ENCODE measurements around the gene KIF1B. TPM values are rescaled to one million over a fixed set of nuclear protein-coding genes. Genes with fewer than 3 reads are reported as not detected.

KIF1B gene
- total RNA-seq, 1 donor from 2014 or later, result 67.7 TPM

DNA sequence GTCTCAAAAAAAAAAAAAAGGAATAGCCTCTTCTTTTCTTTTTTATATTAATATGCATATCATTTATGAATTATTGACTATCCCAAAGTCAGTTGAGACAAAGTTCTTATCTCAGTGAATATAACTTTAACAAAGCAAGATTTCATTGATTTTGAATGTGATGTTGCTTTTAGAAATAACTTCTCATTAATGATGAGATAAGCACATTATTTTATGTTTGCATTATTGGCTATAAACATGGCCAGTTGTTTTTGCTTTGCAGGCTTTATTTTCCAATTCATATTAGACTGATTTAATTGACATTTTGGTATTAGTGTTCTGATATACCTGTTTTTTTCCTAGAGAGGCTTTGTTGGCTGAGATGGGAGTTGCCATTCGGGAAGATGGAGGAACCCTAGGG lies 81.3 kb downstream of the KIF1B start:
- H3K27ac Mint-ChIP-seq, result no peak overlapping the region
- H3K36me3 Mint-ChIP-seq, result peaks cover 42% of the 10 kb centered on the region

DNA sequence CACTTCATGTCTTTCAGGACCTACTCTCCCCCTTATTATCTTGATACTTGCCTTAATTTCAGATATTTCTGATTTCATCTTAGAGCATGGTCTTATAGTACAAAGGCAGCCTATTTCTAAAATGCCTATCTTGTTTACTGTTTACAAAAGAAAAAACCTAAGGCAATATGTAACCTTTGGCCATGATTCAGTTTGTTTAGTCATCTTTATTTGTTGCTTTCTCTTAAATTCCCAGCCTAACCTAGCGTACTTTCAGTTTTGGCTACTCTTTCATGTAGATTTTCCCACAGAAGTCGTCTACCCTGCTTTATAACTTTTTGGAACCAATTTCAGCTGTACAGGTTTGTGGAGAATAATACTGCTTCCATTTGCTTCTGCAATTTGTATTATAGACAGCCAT lies 81.8 kb downstream of the KIF1B start:
- Mint-ChIP-seq H3K4me1 (no peaks in the 10 kb centered on the region), H3K36me3 (peaks cover 46% of the 10 kb centered on the region)

More for the DNA sequence above, 81.3 kb downstream of the KIF1B start:
- Mint-ChIP-seq H3K4me1 (no peaks in the 10 kb centered on the region), H3K9me3 (no peaks in the 10 kb centered on the region), H3K27me3 (ENCODE audit: low read depth) (no peaks in the 10 kb centered on the region), H3K4me3 (no peak overlapping the region)
- no peak for DNase-seq (ENCODE audit: low spot score in 2 of 2, unreplicated experiment in 2 of 2)
- TF ChIP-seq, protein P1, sequence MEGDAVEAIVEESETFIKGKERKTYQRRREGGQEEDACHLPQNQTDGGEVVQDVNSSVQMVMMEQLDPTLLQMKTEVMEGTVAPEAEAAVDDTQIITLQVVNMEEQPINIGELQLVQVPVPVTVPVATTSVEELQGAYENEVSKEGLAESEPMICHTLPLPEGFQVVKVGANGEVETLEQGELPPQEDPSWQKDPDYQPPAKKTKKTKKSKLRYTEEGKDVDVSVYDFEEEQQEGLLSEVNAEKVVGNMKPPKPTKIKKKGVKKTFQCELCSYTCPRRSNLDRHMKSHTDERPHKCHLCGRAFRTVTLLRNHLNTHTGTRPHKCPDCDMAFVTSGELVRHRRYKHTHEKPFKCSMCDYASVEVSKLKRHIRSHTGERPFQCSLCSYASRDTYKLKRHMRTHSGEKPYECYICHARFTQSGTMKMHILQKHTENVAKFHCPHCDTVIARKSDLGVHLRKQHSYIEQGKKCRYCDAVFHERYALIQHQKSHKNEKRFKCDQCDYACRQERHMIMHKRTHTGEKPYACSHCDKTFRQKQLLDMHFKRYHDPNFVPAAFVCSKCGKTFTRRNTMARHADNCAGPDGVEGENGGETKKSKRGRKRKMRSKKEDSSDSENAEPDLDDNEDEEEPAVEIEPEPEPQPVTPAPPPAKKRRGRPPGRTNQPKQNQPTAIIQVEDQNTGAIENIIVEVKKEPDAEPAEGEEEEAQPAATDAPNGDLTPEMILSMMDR (IDR thresholded peaks at IDR 0.05; ENCODE audit: unreplicated experiment), result no peak

DNA sequence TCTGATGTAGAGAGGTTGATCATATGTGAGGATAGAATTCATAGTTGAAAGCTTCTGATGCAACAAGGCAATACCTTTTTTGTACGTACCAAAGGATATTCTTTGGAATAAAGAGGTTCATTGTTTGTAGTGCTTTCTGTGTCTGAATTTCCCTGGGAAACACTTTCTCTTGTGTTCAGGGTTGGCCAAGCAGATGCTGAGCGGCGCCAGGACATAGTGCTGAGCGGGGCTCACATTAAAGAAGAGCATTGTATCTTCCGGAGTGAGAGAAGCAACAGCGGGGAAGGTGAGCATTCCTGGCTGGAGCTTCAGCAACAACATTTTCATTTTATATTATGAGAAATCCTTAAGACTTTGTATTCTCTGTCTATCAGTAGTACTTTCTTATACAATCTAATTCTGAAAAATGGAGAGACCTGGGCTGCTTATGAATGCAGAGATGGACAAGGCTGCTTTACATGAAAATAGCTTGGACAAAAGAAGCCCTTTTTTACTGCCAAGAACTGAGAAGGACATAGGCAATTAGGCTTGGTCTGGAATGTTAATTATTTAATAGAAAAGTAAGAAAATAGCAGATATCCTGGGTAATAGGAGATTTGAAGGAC lies 85.2 kb downstream of the KIF1B start:
- H3K4me1 Mint-ChIP-seq, result no peaks in the 10 kb centered on the region
- DNase-seq (ENCODE audit: low spot score in 2 of 2, unreplicated experiment in 2 of 2), result no peak
- H3K36me3 Mint-ChIP-seq, result peaks cover 42% of the 10 kb centered on the region
- TF ChIP-seq, protein P1 (IDR thresholded peaks at IDR 0.05; ENCODE audit: unreplicated experiment), result no peak
- no peaks in the 10 kb centered on the region for H3K9me3 Mint-ChIP-seq
- H3K27me3 Mint-ChIP-seq (ENCODE audit: low read depth), result no peaks in the 10 kb centered on the region
- H3K4me3 Mint-ChIP-seq, result no peak overlapping the region
- H3K27ac Mint-ChIP-seq, result no peak overlapping the region

More for the DNA sequence above, 81.8 kb downstream of the KIF1B start:
- Mint-ChIP-seq H3K27ac (no peak overlapping the region), H3K4me3 (no peak overlapping the region), H3K9me3 (no peaks in the 10 kb centered on the region), H3K27me3 (ENCODE audit: low read depth) (no peaks in the 10 kb centered on the region)
- TF ChIP-seq, protein P1 (IDR thresholded peaks at IDR 0.05; ENCODE audit: unreplicated experiment), result no peak
- DNase-seq (ENCODE audit: low spot score in 2 of 2, unreplicated experiment in 2 of 2), result no peak

DNA sequence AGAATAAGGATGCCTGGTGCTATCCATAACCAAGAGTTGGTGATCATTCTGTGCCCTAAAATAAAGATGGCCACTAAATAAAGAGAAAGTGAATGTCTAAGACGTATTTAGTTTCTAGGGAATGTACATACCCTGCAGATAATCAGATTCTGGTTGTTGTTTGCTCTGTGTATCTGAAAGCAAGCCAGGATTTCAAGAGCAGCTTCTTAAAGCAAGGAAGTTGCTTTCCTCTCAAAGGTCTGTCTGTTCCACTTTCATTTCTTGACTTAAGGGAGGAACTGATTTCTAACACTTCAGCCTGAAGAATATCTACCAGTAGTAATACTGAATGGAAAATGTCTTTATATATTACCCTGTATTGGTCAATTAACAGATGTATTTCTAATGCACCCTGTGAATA lies 88.8 kb downstream of the KIF1B start:
- Mint-ChIP-seq H3K9me3 (no peaks in the 10 kb centered on the region), H3K4me1 (peaks cover 2% of the 10 kb centered on the region), H3K36me3 (peaks cover 37% of the 10 kb centered on the region), H3K27me3 (ENCODE audit: low read depth) (no peaks in the 10 kb centered on the region), H3K4me3 (no peak overlapping the region), H3K27ac (no peak overlapping the region)
- DNase-seq (ENCODE audit: low spot score in 2 of 2, unreplicated experiment in 2 of 2), result no peak
- TF ChIP-seq, protein P1 (IDR thresholded peaks at IDR 0.05; ENCODE audit: unreplicated experiment), result no peak

DNA sequence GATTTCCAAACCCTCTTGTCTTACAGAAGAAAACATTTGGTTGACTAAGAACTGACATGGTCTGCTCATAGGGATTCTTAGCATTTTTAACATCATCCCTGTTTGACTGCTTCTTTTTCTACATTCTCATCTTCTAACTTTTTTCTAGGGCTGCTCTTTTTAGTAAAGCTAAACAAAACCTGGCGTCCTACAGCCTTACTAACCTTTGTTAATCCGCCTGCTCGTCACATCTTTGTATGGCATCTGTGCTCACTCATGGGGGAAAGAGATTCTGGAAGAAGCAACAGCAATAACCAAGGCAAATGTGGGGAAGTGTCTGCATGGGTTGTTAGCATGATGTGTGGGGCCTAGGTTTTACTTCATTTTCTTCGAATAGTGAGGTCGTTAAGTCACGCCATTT lies 92.0 kb downstream of the KIF1B start:
- no peaks in the 10 kb centered on the region for H3K27me3 Mint-ChIP-seq (ENCODE audit: low read depth)
- DNase-seq (ENCODE audit: low spot score in 2 of 2, unreplicated experiment in 2 of 2), result no peak
- H3K36me3 Mint-ChIP-seq, result peaks cover 22% of the 10 kb centered on the region
- peak overlapping the region; percentile 30 for H3K27ac Mint-ChIP-seq
- TF ChIP-seq, protein P1 (IDR thresholded peaks at IDR 0.05; ENCODE audit: unreplicated experiment), result no peak
- H3K4me1 Mint-ChIP-seq, result peaks cover 2% of the 10 kb centered on the region
- no peaks in the 10 kb centered on the region for H3K9me3 Mint-ChIP-seq
- no peak overlapping the region for H3K4me3 Mint-ChIP-seq
